Measurements from ENCODE around the gene WDR18. TPM values are rescaled to one million over a fixed set of nuclear protein-coding genes. Genes with fewer than 3 reads are reported as not detected.

WDR18 gene
- polyA plus RNA-seq, 1 donor from 2014 or later, result 64.9 TPM

GRCh38 chr19:941292-942132 lies 42.6 kb upstream of the WDR18 start:
- H4K20me1 ChIP-seq (ENCODE audit: insufficient read depth), result no peaks in the 10 kb centered on the region
- TF ChIP-seq, protein P1, sequence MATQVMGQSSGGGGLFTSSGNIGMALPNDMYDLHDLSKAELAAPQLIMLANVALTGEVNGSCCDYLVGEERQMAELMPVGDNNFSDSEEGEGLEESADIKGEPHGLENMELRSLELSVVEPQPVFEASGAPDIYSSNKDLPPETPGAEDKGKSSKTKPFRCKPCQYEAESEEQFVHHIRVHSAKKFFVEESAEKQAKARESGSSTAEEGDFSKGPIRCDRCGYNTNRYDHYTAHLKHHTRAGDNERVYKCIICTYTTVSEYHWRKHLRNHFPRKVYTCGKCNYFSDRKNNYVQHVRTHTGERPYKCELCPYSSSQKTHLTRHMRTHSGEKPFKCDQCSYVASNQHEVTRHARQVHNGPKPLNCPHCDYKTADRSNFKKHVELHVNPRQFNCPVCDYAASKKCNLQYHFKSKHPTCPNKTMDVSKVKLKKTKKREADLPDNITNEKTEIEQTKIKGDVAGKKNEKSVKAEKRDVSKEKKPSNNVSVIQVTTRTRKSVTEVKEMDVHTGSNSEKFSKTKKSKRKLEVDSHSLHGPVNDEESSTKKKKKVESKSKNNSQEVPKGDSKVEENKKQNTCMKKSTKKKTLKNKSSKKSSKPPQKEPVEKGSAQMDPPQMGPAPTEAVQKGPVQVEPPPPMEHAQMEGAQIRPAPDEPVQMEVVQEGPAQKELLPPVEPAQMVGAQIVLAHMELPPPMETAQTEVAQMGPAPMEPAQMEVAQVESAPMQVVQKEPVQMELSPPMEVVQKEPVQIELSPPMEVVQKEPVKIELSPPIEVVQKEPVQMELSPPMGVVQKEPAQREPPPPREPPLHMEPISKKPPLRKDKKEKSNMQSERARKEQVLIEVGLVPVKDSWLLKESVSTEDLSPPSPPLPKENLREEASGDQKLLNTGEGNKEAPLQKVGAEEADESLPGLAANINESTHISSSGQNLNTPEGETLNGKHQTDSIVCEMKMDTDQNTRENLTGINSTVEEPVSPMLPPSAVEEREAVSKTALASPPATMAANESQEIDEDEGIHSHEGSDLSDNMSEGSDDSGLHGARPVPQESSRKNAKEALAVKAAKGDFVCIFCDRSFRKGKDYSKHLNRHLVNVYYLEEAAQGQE (IDR thresholded peaks at IDR 0.05; ENCODE audit: borderline replicate concordance), result no peak
- TF ChIP-seq, protein P2, sequence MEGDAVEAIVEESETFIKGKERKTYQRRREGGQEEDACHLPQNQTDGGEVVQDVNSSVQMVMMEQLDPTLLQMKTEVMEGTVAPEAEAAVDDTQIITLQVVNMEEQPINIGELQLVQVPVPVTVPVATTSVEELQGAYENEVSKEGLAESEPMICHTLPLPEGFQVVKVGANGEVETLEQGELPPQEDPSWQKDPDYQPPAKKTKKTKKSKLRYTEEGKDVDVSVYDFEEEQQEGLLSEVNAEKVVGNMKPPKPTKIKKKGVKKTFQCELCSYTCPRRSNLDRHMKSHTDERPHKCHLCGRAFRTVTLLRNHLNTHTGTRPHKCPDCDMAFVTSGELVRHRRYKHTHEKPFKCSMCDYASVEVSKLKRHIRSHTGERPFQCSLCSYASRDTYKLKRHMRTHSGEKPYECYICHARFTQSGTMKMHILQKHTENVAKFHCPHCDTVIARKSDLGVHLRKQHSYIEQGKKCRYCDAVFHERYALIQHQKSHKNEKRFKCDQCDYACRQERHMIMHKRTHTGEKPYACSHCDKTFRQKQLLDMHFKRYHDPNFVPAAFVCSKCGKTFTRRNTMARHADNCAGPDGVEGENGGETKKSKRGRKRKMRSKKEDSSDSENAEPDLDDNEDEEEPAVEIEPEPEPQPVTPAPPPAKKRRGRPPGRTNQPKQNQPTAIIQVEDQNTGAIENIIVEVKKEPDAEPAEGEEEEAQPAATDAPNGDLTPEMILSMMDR (IDR thresholded peaks at IDR 0.05; ENCODE audit: poor library complexity, severe bottlenecking), result no peak
- TF ChIP-seq MXI1 (conservative IDR thresholded peaks at IDR 0.05; ENCODE audit: poor library complexity, severe bottlenecking) (no peak), POLR2AphosphoS5 (IDR thresholded peaks at IDR 0.05) (no peak), TAF1 (IDR thresholded peaks at IDR 0.05; ENCODE audit: low read depth) (no peak), SMC3 (conservative IDR thresholded peaks at IDR 0.05; ENCODE audit: poor library complexity) (no peak), EZH2 (IDR thresholded peaks at IDR 0.05; ENCODE audit: borderline replicate concordance, insufficient read depth, low read length, poor library complexity, severe bottlenecking) (no peak), EP300 (conservative IDR thresholded peaks at IDR 0.05; ENCODE audit: poor library complexity, severe bottlenecking) (no peak), RAD21 (conservative IDR thresholded peaks at IDR 0.05) (no peak)
- H3K27ac ChIP-seq (ENCODE audit: low read length), result no peak overlapping the region
- H3K9ac ChIP-seq (ENCODE audit: low read length), result no peak overlapping the region
- no peak overlapping the region for H2AFZ ChIP-seq (ENCODE audit: low read depth, low read length)
- H3K27me3 ChIP-seq (ENCODE audit: insufficient read depth, low read depth, low read length), result no peaks in the 10 kb centered on the region
- H3K4me2 ChIP-seq (ENCODE audit: low read length), result no peak overlapping the region
- H3K4me3 ChIP-seq (ENCODE audit: low read length), result no peak overlapping the region
- no peaks in the 10 kb centered on the region for H3K9me2 ChIP-seq (ENCODE audit: insufficient read depth, low read length)
- H3K9me3 ChIP-seq (ENCODE audit: low read length), result no peaks in the 10 kb centered on the region
- H3K79me2 ChIP-seq (replicated peaks; ENCODE audit: insufficient read depth, low read length), result peaks cover 5% of the 10 kb centered on the region
- H3F3A ChIP-seq (ENCODE audit: insufficient read depth, low read length, poor library complexity, severe bottlenecking), result no peaks in the 10 kb centered on the region
- no peaks in the 10 kb centered on the region for H3K36me3 ChIP-seq (ENCODE audit: insufficient read depth, low read length)

DNA sequence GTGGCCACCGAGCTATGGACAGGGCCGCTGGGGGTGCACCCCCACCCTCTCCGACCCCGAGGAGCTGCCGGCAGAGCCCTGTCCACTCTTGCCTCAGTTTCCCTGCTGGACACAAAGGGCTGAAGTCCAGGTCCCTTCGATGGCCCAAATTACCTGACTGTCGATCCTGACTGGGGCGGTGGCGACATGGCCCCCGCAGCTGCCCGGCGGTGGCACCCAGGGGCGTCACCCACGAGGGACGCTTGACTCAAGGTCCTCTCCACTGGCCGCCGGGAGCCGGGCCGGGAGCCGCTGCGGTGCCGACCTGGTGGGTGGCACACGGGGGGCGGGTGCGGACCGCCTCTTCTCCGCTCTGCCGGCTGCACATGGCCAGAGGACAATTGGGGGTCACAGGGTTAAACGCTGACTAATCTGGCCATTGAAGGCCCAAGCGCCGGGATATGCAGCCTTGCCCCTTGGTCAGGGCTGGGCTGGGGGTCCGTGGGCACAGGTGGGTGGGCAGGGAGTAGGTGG lies 42.0 kb upstream of the WDR18 start:
- no peaks in the 10 kb centered on the region for H4K20me1 ChIP-seq (ENCODE audit: insufficient read depth)
- no peaks in the 10 kb centered on the region for H3K36me3 ChIP-seq (ENCODE audit: insufficient read depth, low read length)
- no peak overlapping the region for H2AFZ ChIP-seq (ENCODE audit: low read depth, low read length)
- H3K9ac ChIP-seq (ENCODE audit: low read length), result no peak overlapping the region
- H3K9me3 ChIP-seq (ENCODE audit: low read length), result no peaks in the 10 kb centered on the region
- H3K4me3 ChIP-seq (ENCODE audit: low read length), result no peak overlapping the region
- no peak overlapping the region for H3K4me2 ChIP-seq (ENCODE audit: low read length)
- H3K9me2 ChIP-seq (ENCODE audit: insufficient read depth, low read length), result no peaks in the 10 kb centered on the region
- no peaks in the 10 kb centered on the region for H3K27me3 ChIP-seq (ENCODE audit: insufficient read depth, low read depth, low read length)
- H3K79me2 ChIP-seq (replicated peaks; ENCODE audit: insufficient read depth, low read length), result peaks cover 5% of the 10 kb centered on the region
- H3F3A ChIP-seq (ENCODE audit: insufficient read depth, low read length, poor library complexity, severe bottlenecking), result no peaks in the 10 kb centered on the region
- no peak for TF ChIP-seq TAF1 (IDR thresholded peaks at IDR 0.05; ENCODE audit: low read depth)
- TF ChIP-seq EZH2 (IDR thresholded peaks at IDR 0.05; ENCODE audit: borderline replicate concordance, insufficient read depth, low read length, poor library complexity, severe bottlenecking), result no peak
- TF ChIP-seq, protein P2 (IDR thresholded peaks at IDR 0.05; ENCODE audit: poor library complexity, severe bottlenecking), result no peak
- TF ChIP-seq, protein P1 (IDR thresholded peaks at IDR 0.05; ENCODE audit: borderline replicate concordance), result no peak
- no peak for TF ChIP-seq POLR2AphosphoS5 (IDR thresholded peaks at IDR 0.05)
- TF ChIP-seq MXI1 (conservative IDR thresholded peaks at IDR 0.05; ENCODE audit: poor library complexity, severe bottlenecking), result no peak
- no peak for TF ChIP-seq SMC3 (conservative IDR thresholded peaks at IDR 0.05; ENCODE audit: poor library complexity)
- TF ChIP-seq RAD21 (conservative IDR thresholded peaks at IDR 0.05), result no peak
- no peak for TF ChIP-seq EP300 (conservative IDR thresholded peaks at IDR 0.05; ENCODE audit: poor library complexity, severe bottlenecking)
- H3K27ac ChIP-seq (ENCODE audit: low read length), result no peak overlapping the region
